AG04450 (cell line): Measurements from ENCODE around the gene CPXM2. TPM values are rescaled to one million over a fixed set of nuclear protein-coding genes. Genes with fewer than 3 reads are reported as not detected.

Source experiments
- CTCF ChIA-PET: fragments of 300-600, 350-600 bp; formaldehyde crosslinking; extraction: SDS; loops from one replicate; lab custom pipeline; 2022; ENCODE audit warnings: antibody characterized with exemption, inconsistent platforms; lab: Charles Lee
- POLR2A ChIA-PET: fragments of 350-600 bp; formaldehyde crosslinking; extraction: SDS; loops from one replicate; lab custom pipeline; 2021; ENCODE audit warnings: antibody characterized with exemption, inconsistent platforms; lab: Yijun Ruan, JAX
- DNase-seq: peaks from one replicate; pipeline ENCODE4 v3.0.0-alpha.2; 2011; ENCODE audit warnings: low read depth, low spot score
- H3K27ac ChIP-seq: one replicate; pipeline ENCODE4 v1.5.1; 2012; ENCODE audit warnings: low read depth, low read length, control low read depth
- H3K27me3 ChIP-seq: one replicate; pipeline ENCODE4 v1.6.0; 2012; ENCODE audit warnings: low read length; ENCODE audit not compliant: control insufficient read depth, insufficient read depth
- H3K4me3 ChIP-seq: 2 replicates; pipeline ENCODE4 v1.5.1; 2011; ENCODE audit warnings: mild to moderate bottlenecking, low read depth, low read length, control low read depth
- H3K9me3 ChIP-seq: 2 replicates; pipeline ENCODE4 v1.5.1; 2012; ENCODE audit warnings: low read length; ENCODE audit not compliant: control insufficient read depth, insufficient read depth
- polyA plus RNA-seq: library from polyadenylated mRNA; depleted of rRNA; stranded (reverse); fragments of >200 nt; gene quantifications from 2 replicates; pipeline ENCODE4 v1.2.3, GENCODE V29; 2011
- TF ChIP-seq, protein P1 (sequence below): IDR thresholded peaks from 2 replicates; pipeline ENCODE4 v1.5.1; 2011; ENCODE audit warnings: low read depth, low read length, control low read depth, inconsistent platforms

CPXM2 gene
- polyA plus RNA-seq, 1 experiment: not detected

DNA sequence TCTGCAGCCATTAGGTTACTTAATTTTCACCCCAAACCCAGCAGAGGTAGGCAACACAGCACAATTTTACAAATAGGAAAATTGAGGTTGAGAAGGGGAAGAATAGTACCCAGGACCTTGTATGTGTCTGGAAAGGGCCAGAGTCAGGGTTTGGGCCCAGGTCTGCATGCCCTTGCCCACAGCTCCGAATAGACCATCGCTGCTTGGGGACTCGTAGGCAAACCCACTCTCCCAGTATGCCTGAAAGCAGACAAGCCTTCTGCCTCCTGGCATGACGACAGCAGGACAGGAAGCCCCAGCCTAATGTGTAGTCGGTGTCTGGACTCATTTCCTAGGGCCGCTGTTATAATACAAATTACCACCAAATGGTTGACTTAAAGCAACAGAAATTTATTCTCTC, 133.8 kb downstream of the CPXM2 start:
- TF ChIP-seq, protein P1, sequence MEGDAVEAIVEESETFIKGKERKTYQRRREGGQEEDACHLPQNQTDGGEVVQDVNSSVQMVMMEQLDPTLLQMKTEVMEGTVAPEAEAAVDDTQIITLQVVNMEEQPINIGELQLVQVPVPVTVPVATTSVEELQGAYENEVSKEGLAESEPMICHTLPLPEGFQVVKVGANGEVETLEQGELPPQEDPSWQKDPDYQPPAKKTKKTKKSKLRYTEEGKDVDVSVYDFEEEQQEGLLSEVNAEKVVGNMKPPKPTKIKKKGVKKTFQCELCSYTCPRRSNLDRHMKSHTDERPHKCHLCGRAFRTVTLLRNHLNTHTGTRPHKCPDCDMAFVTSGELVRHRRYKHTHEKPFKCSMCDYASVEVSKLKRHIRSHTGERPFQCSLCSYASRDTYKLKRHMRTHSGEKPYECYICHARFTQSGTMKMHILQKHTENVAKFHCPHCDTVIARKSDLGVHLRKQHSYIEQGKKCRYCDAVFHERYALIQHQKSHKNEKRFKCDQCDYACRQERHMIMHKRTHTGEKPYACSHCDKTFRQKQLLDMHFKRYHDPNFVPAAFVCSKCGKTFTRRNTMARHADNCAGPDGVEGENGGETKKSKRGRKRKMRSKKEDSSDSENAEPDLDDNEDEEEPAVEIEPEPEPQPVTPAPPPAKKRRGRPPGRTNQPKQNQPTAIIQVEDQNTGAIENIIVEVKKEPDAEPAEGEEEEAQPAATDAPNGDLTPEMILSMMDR: no peak
- no peak for DNase-seq
- no peaks in the 10 kb centered on the region for H3K27me3 ChIP-seq
- ChIA-PET CTCF (no interaction called here), POLR2A (no interaction called here)
- peaks cover 66% of the 10 kb centered on the region for H3K9me3 ChIP-seq
- no peak overlapping the region for H3K4me3 ChIP-seq
- H3K27ac ChIP-seq: no peak overlapping the region

DNA sequence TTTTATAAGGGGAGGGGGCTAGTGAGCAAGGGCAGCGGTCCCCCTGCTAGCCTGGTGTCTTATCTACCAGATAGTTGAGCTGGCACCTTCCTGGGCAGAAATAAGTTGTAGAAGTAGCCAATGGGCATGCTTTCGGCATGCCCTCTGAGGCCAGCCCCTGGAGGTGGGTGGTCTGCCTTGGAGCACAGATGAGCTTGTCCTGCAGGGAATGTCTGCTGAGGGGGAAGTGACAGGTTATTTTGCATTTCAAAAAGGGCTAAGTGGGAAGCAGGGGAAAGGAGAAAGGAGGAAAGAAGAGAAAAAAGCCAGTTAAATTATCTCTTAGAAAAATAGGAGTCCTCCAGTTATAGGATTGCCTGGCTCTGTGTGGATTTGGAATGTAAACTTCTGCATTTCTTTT, 136.5 kb downstream of the CPXM2 start:
- POLR2A ChIA-PET: no interaction called here
- Histone ChIP-seq H3K27me3 (no peaks in the 10 kb centered on the region), H3K27ac (no peak overlapping the region), H3K9me3 (peaks cover 66% of the 10 kb centered on the region), H3K4me3 (no peak overlapping the region)
- TF ChIP-seq, protein P1: no peak
- DNase-seq: no peak
- CTCF ChIA-PET: no interaction called here

DNA sequence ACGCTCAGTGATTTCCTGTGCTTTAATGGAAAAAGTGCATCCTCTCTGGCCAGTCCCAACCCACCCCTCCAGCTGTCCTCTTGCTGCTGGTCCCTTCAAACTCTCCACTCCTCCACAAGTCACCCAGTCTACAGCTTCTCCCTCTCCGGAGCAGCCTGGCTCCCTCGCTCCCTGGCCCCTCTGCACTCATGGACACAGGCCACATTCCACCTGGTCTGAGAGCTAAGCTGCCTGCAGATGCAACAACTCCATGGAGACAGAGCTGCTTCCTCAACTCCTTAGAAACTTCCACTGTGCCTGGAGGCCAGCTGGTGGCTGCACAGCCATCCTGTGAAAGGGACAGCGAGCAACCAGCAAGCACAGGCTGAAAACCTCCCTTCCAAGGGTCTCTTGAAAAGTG, 137.5 kb downstream of the CPXM2 start:
- Histone ChIP-seq H3K27ac (no peak overlapping the region), H3K9me3 (peaks cover 74% of the 10 kb centered on the region), H3K4me3 (no peak overlapping the region), H3K27me3 (no peaks in the 10 kb centered on the region)
- TF ChIP-seq, protein P1: no peak
- ChIA-PET CTCF (no interaction called here), POLR2A (no interaction called here)
- no peak for DNase-seq

DNA sequence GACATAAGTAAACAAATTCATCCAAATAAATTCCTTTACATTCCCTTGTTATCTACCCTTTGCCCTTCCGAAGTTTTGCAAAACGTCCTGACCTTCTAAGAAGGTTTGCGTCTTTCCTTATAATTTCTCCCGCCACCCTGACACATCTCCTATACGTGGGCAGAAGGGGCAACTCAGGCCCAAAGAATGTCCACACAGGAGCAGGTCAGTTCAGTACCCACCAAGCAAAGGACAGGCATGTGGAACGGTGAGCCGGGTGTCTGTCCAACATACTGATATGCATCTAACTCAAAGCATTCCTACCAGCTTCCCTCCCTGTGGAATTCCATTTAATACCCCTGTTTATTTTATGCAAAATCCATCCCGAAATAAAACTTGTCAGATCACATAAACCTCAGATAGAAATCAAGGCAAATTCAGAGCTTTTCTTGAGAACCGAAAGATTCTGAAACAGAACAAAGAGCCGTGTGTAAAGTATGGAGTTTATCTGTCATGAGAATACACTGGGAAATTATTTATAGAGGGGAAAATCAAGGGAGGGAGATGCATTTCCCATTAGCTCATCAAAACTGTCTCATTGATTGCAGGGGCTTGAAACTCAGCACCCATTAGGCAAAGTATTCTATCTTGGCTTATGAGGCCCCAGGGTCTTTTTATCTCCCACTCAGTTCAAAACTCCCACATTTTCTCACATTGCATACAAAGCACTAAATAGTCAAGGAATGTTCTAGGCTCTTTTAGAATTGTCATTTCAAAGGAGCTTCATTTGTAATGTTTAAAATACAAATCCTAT, 140.1 kb downstream of the CPXM2 start:
- ChIA-PET CTCF (no interaction called here), POLR2A (no interaction called here)
- TF ChIP-seq, protein P1: no peak
- DNase-seq: no peak
- no peaks in the 10 kb centered on the region for H3K27me3 ChIP-seq
- H3K4me3 ChIP-seq: no peak overlapping the region
- H3K27ac ChIP-seq: no peak overlapping the region
- peaks cover 79% of the 10 kb centered on the region for H3K9me3 ChIP-seq

DNA sequence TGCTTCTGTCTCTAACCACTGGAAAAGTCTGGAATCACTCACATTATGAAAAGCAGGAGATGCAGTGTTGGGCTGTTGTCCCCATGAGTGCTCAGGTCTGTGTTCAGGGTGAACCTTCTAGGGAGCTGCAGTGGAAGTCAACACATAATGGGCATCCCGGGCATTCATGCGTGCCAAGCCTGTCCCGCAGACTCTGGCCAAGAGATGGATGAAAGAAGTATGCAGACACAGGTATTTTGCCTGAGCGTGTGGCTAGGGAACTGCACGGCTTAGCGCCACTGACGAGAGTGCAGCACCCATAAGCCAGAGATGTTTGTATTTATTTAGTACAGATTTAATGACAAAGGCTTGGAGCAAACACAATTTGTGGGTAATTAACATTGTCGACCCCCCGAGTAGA, 140.7 kb downstream of the CPXM2 start:
- peaks cover 78% of the 10 kb centered on the region for H3K9me3 ChIP-seq
- TF ChIP-seq, protein P1: no peak
- H3K27me3 ChIP-seq: no peaks in the 10 kb centered on the region
- H3K27ac ChIP-seq: no peak overlapping the region
- ChIA-PET POLR2A (no interaction called here), CTCF (no interaction called here)
- DNase-seq: no peak
- H3K4me3 ChIP-seq: no peak overlapping the region
